HG02885 (cell line): ENCODE results near the gene SHROOM3.
A peak's percentile ranks its signal among the peaks of the same experiment; 100 is the strongest.
"Not testable (repeated sequence)": the region's sequence is repeated elsewhere in the genome, so short reads cannot be mapped to it uniquely, and the experiment has no call there.

Experiments used
- ATAC-seq: cut with Tn5 transposase; IDR thresholded peaks from one replicate; pipeline ENCODE4 v1.9.1; 2021; ENCODE audit warnings: mild to moderate bottlenecking; ENCODE audit not compliant: unreplicated experiment, poor library complexity

SHROOM3 gene

DNA sequence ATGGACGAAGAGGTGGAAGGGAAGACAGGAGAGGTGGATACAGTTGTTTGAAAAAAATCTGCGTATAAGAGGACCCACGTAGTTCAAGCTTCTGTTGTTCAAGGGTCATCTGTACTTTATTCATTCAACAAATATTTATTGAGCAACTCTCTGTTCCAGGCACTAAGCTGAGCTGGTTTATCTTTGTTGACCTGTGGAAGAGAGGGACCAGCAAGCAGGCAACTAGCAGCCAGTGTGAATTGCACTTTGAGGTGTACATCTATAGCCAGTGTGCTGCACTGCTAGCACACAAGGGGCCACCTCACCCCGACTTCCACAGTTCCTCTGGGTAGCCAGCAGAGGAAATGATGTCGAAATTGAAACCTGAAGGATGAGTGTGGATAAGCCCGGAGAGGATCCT, 271.6 kb downstream of the SHROOM3 start:
- no peak for ATAC-seq

DNA sequence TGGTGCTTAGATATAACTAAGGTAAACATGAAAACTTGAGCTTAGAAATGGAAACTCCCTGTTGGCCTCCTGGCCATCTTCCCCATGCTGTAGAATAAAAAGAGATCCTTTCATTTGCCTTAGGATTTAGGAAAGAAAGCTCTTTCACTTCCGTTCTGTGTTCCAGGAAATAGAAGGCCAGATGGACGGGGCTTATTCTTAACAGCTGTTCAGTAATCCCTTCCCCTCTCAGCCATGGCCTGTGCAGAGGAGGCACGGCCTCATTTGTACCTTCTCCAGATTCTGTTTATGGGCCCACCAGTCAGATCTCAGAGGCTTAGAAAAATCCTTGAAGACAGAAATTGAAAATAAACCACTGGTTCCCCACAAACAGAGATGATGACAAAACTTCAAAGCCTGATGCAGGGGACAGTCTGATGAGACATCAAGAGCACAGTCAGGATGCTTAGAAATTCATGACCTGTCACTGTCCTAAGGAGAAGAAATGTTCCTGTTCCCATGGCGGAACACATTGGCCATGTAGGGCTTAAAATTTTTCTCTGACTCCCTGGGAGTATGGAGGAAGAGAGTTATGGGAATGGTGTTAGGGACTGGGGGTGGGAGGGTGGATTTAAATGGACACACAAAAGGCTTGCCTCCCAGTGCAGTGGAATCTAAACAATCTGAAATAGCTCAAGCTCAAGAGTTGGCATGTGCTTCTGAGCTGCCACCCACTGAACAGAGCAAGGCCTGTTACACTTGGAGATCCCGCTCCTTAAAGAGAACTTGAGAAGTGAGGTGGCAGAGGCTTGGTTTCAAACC, 274.1 kb downstream of the SHROOM3 start:
- no peak for ATAC-seq

DNA sequence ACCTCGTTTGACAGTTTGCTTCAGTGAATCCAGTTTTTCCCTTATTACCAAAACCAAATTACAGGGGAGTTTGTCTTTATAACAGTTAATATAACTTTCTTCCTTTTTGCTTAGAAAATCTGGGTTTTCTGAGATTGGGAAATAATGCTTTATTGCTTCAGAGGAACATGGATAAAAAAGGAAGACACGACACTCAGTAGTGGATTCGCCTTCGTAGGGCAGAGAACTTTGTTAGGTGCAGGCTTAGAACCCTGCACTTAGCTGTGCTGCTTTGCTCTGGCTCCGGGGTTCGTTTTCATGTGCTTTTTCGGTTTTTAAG, 274.7 kb downstream of the SHROOM3 start:
- ATAC-seq: no peak

DNA sequence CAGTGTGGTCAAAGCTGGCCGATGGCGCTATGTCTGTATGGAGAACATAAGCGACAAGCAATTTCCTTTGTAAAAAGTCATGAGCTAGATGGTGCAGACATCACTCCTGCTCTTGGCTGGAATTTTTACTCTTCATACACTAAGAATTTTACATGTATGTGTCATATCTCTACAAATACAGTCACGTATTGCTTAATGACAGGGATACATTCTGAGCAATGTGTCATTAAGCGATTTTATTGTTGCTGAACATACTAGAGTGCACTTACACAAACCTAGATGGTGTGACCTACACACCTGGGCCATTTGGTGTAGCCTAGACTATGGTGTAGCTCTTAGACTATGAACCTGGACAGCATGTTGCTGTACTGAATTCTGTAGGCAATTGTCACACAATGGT, 277.5 kb downstream of the SHROOM3 start:
- ATAC-seq: no peak

DNA sequence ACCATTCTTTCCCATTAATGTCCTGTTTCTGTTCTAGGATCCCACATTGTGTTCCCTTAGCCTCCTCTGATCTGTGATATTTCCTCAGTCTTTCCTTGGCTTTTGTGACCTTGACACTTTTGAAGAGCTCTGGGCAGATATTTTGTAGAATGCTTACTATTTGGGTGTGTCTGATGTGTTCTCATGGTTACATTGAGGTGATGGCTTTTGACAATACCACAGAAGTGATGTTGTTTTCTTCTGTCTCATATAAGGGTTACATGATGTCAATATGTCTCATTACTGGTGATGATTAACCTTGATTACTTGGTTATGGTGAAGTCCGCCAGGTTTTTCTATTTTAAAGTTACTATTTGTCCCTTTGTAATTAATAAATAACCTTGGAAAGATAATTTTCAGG, 279.2 kb downstream of the SHROOM3 start:
- ATAC-seq: no peak

DNA sequence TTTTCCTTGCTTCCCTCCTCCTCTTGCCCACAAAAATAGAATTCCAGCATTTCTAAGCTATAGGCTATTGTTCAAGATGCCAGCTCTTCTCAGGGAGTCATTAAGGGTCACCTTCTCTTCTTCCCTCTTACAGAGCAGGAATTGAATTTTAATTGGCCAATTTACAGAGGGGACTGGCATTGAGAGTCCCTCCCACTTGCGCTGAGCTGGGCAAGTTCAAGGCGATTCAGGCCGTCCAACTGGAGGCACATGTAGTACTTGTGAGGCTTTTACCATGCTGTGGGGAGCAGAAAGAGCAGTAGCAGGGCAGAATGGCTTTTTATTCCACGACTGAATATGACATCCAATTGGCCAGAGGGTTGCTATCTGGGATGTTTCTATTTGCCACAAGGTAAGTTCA, 281.0 kb downstream of the SHROOM3 start:
- ATAC-seq: no peak

DNA sequence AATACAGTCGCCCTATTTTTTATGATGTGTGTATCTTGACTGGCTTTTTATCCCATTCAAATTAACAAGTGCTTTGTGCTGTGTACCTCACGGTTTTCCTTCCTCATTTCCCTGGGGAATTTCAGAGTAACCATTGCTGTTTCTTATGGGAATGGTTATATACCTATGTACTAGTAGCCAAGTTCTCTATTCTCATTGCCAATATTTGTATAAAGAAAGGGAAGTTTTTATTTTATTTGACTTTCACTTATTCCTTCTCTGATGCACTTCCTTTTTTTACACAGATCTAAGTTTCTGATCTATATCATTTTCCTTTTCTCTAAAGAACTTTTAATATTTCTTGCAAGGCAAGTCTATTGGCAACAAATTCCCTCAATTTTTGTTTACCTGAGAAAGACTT, 281.6 kb downstream of the SHROOM3 start:
- no peak for ATAC-seq

DNA sequence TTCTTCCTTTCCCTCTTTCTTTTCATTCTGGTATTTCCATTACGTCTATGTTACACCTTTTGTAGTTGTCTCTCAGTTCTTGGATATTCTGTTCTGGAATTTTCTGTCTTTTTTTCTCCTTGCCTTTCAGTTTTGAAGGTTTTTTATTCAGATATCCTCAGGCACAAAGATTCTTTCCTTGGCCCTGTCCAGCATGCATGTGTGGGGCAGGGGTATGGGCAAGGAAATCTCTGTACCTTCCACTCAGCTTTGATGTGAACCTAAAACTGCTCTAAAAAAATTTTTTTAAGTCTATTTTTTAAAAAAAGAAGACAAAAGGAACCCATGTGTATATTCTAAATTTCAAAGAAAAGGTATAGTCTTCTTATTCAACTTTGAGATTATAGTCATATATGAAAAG, 282.4 kb downstream of the SHROOM3 start:
- no peak for ATAC-seq

DNA sequence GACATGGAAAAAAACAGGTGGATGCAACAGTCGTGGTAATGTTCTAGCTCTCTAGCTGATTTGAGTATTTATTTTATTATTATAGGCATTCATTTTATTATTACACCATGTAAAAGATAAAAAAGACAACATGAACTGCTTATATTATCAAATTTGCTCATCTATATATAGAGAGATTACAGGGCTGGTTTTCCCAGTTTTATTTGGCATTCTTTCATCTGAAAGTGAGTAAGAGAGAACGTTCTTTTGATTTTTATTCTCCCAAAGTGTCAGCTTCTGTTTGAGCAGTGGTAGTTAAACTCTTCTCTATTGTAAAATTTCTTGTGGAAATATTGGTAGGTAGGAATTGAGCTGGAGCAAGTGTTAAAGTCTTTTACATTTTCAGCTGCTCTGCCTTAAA, 283.0 kb downstream of the SHROOM3 start:
- no peak for ATAC-seq

DNA sequence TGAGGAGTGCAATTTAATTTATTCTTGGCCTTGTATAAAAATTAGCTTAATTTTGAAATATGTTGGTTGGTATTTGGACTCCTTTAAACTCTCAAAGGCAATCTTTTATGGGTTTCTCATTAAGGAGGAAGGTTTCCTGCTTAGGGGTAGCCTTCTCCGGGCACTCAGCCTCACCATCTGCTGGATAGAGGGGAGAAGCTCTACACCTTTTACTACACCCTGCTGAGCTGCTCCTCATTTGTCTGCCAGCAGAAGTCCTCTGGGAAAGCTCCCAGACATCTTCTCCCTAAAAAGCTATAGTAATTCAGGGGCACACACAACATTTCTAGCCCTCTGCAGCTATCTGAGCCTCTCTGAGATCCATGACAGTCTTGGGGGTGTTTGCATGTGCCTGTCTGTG, 283.8 kb downstream of the SHROOM3 start:
- no peak for ATAC-seq

DNA sequence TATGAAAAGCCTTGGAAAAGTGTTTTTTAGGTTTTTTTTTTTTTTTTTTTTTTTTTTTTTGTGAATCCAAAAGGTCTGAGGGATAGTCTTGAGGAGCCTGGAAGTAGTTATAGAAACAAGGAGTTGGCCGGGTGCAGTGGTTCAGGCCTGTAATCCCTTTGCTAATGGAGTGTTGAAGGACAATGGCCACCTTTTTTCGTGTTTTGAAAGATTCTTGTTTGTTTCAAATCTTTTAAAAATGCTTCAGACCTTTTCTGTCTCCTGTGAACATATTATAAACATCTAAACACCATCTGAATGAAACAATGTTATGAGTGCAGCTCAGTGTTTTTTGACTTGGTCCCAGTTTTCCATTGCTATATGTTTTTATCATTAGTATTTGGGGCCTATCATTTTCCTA, 285.1 kb downstream of the SHROOM3 start:
- ATAC-seq: no peak

DNA sequence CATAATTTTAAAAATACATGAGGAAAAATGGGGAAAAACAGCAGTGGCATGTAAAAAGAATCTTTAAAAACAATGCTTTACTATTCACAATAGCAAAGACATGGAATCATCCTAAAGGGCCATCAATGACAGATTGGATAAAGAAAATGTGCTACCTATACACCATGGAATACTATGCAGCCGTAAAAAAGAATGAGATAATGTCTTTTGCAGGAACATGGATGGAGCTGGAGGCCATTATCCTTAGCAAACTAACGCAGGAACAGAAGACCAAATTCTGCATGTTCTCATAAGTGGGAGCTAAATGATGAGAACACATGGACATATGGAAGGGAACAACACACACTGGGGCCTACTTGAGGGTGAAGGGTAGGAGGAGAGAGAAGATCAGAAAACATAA, 287.1 kb downstream of the SHROOM3 start:
- ATAC-seq: not testable (repeated sequence)

DNA sequence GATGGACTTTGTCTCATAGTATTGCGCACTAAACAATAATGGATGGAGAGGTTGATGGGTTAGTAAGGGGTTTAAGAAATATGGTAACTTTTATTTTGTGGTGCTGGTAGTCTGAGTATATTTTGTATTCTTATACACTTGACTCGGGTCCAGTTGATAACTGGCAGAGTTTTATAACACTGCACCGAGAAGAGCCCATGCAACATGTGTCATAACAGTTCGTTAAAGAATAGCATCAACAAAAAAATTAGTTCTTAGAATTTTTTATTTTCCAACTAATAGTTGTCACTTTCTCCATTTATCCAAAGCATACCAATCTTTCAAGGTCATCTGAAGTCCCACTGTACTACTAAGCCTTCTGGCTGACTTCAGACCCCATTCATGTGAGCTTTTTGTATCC, 287.8 kb downstream of the SHROOM3 start:
- ATAC-seq: no peak

DNA sequence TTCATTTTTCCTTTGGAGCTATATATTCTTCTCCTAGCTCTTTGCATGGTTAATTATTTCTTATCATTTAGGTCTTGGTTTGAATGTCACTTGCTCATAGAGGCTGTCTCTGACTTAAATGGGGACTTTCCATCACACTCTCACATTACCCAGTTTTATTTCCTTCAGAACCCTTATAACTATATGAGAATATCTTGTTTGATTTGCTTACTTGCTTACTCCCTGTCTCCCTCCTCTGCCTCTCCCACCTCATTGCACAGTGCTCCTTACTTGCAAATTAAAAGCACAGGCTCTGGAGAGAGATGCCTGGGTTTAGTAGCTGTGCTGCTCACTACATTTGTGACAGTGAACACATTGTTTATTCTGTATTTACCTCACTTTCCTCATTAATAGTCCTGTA, 288.3 kb downstream of the SHROOM3 start:
- ATAC-seq: no peak

DNA sequence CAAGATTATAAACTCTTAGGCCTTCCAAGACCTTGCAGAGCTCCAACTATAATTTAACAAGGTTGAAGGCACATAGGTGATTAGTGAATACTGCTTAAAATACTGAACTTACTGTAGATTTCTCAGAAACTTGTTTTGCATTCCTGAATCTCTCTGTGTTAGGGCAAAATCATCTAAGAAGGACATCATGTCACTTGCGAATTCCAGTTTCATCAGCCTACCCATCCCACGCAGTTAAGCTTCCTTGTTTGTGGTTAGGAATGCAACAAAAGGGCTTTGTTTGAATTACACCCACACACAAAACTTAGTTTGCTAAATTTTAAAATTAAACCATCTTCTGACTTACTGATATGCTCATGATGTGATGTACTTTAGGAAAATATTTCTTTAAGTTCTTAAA, 288.9 kb downstream of the SHROOM3 start:
- ATAC-seq: no peak

DNA sequence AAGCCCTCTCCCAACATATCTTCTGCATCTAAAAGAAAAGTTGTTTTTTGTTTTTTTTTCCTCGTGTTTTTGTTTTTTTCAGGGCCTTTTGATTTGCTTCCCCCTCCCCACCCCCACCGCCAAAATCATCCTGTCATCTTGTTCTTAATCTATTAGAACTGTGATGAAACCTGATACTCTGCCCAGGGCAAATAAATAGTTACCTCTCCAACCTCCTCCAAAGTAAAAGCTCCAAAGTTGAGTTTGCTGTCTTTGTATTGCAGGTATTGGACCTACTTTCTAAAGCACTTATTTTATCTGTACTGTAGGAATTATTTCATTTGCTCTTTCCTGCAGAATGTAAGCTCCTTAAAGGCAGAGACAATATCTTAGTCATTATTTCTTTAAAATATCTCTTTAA, 290.0 kb downstream of the SHROOM3 start:
- ATAC-seq: no peak

DNA sequence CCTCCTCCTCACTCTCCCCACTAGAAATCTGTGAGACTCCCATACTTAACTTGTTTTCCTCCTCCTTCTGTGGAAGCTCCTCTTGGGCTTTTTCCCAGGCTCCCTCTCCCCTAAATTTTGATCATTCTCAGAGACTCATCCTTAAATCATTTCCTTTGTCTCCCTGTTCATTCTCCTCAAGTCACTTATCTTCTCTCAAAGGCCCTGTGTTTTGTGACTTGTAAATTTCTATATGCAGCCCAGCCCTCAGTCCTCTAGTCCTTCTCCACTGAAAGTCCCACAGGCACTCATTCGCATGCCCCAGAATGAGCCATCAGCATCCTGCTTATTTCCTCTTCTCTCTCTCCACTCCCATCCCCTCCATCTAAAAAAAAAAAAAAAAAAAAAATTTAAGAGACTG, 291.1 kb downstream of the SHROOM3 start:
- no peak for ATAC-seq

DNA sequence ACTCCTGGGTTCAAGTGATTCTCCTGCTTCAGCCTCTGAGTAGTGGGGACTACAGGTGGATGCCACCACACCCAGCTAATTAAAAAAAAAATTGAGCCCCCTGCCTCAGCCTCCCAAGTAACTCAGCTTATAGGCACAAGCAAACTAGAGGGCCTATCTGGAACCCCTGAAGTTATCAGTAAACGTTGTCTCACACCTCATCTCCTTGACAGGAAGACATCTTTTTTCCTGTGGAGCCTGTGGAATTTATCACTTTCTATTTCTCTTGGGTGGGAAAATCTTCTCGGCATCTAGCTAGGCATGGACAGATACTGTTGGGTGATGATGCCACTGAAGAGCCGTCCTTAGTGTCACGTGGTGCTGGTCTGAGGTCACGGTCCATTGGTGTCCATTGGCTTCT, 291.6 kb downstream of the SHROOM3 start:
- ATAC-seq: no peak

DNA sequence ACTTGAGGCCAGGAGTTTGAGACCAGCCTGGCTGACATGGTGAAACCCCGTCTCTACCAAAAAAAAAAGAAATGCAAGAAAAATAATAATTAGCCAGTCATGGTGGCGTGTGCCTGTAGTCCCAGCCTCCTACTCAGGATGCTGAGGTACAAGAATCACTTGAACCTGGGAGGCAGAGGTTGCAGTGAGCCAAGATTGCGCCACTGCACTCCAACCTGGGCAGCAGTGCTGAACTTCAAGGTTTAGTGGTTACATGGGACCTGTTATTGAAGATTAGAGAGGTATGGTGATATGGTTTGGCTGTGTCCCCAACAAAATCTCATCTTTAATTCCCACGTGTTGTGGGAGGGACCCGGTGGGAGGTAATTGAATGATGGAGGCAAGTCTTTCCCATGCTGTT, 292.9 kb downstream of the SHROOM3 start:
- not testable (repeated sequence) for ATAC-seq

DNA sequence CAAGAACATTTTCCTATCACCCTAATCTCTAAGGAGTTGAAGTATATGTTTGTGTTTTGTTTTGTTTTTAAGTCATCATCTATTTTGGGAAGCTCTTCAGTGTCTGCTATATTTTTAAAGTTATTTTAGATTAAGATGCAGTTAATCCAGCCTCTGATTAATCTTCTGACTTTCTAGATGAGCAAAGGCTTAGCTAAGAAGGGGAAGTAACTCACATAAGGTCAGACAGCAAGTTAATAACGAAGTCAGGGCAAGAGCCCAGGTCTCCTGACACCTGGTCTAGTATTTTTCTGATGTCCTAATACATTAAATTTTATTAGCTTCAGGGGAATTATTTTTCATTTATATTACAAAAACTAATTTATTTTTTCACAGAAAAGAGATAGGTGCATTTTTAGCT, 294.4 kb downstream of the SHROOM3 start:
- ATAC-seq: peak; percentile 69

DNA sequence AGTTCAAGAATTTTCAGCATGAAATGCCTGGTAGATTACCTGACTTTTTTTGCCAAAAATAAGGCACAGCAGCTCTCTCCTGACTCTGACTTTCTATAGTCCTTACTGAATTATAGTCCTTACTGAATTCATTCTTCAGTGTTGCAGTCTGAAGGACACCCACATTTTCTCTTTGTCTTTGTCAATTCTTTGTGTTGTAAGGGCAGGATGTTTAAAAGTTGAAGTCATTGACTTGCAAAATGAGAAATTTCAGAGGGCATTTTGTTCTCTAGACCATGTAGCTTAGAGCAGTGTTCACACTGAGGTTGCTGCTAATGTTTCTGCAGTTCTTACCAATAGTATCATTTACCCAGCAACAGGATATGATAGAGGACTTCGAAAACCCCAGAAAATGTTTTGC, 295.0 kb downstream of the SHROOM3 start:
- no peak for ATAC-seq

DNA sequence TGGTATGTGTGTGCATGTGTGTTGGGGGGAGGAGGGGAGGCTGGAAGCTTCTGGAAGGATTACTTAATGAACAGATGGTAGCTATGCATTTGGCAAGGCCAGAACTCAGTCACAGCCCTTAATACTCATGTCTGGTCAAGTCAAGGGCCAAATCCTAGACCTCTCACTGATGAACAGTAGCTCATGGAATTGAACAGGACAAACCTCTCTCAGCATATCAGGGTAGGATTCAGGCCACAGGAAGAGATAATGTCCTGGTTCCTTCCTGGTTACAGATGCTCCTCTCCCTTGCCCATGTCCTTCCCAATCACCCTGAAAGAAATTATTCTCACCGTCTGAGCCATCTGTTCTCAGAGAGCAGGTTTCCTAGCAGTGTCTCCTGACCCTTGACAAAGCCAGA, 297.2 kb downstream of the SHROOM3 start:
- no peak for ATAC-seq
